HCT116 (cell line): Measurements from ENCODE around the gene IER3. TPM values are rescaled to one million over a fixed set of nuclear protein-coding genes. Genes with fewer than 3 reads are reported as not detected.

Experiments used
- ATAC-seq: fragments of 200-7000 bp; cut with Tn5 transposase; 2 replicates; pipeline ENCODE4 v1.9.1; 2020; ENCODE audit warnings: mild to moderate bottlenecking, moderate library complexity
- BruUV-seq: library from RNA; stranded (reverse); fragments of 400-500 nt; replicated peaks from 2 replicates; lab custom pipeline; 2021; lab: Mats Ljungman, UMichigan
- CTCF ChIA-PET: fragments of 300-600 bp; sonication (Branson Sonifier 250); formaldehyde crosslinking; loops from one replicate; lab custom pipeline; 2021; ENCODE audit warnings: antibody characterized with exemption; lab: Charles Lee
- POLR2A ChIA-PET: fragments of 300-600, 350-600 bp; sonication (Branson Sonifier 250); formaldehyde crosslinking; loops from one replicate; lab custom pipeline; 2021; ENCODE audit warnings: antibody characterized with exemption; lab: Charles Lee
- RAD21 ChIA-PET, 2 experiments: fragments of 300-600 bp; sonication (Branson Sonifier 250); formaldehyde crosslinking; loops; one replicate each; lab custom pipeline; 2023; ENCODE audit warnings: low total read pairs in 2 of 2; ENCODE audit not compliant: uncharacterized antibody in 2 of 2, unreplicated experiment in 2 of 2, low non-redundant PET in 1 of 2; lab: Charles Lee
- DNase-seq: peaks from one replicate; pipeline ENCODE4 v3.0.0-alpha.2; 2010; ENCODE audit warnings: low read depth, low spot score
- H2AFZ ChIP-seq: fragments of 200-600 bp; shearing (Covaris generic), sonication (generic); 2 replicates; pipeline ENCODE4 v1.6.1; 2017; ENCODE audit warnings: low read depth, mixed run types, mixed read lengths, antibody characterized with exemption, low read length; ENCODE audit not compliant: poor library complexity, severe bottlenecking
- H3K27ac ChIP-seq: 2 replicates; pipeline ENCODE4 v1.5.1; 2012; ENCODE audit warnings: low read depth, low read length
- H3K27me3 ChIP-seq: fragments of 200-600 bp; sonication (generic); 2 replicates; pipeline ENCODE4 v1.6.1; 2016; ENCODE audit warnings: mixed run types, low read length, mixed read lengths; ENCODE audit not compliant: insufficient read depth
- H3K36me3 ChIP-seq, 2 experiments: fragments of 200-500 bp in 1 of 2; fragments of 200-600 bp in 1 of 2; sonication (Bioruptor generic) in 1 of 2; sonication (generic) in 1 of 2; 2 replicates each; pipeline versions ENCODE4 v1.5.1 to v1.6.1; 2014 to 2016; ENCODE audit warnings: low read length in 2 of 2, inconsistent platforms in 1 of 2, mixed read lengths in 1 of 2, mixed run types in 1 of 2; ENCODE audit not compliant: insufficient read depth in 2 of 2, control insufficient read depth in 1 of 2
- H3K4me1 ChIP-seq, 2 experiments: fragments of 200-600 bp in 1 of 2; sonication (generic) in 1 of 2; 2 replicates each; pipeline versions ENCODE4 v1.5.1 to v1.6.1; 2012 to 2017; ENCODE audit warnings: low read length in 2 of 2, inconsistent platforms in 1 of 2, mild to moderate bottlenecking in 1 of 2, mixed read lengths in 1 of 2, mixed run types in 1 of 2, moderate library complexity in 1 of 2; ENCODE audit not compliant: insufficient read depth in 2 of 2, control insufficient read depth in 1 of 2
- H3K4me2 ChIP-seq: fragments of 200-600 bp; sonication (generic); 2 replicates; pipeline ENCODE4 v1.6.1; 2017; ENCODE audit warnings: mixed run types, low read length, mixed read lengths
- H3K4me3 ChIP-seq, 2 experiments: fragments of 200-600 bp in 1 of 2; sonication (generic) in 1 of 2; replicated peaks in 1 of 2; 2 replicates each; pipeline ENCODE4 v1.5.1; 2011 to 2016; ENCODE audit warnings: low read length in 2 of 2, control low read depth in 1 of 2, low read depth in 1 of 2, mild to moderate bottlenecking in 1 of 2, mixed read lengths in 1 of 2, mixed run types in 1 of 2
- H3K79me2 ChIP-seq: fragments of 200-600 bp; sonication (generic); 2 replicates; pipeline ENCODE4 v1.6.1; 2017; ENCODE audit warnings: mild to moderate bottlenecking, mixed run types, low read length, moderate library complexity, mixed read lengths; ENCODE audit not compliant: insufficient read depth
- H3K9ac ChIP-seq: fragments of 200-600 bp; sonication (generic); 2 replicates; pipeline ENCODE4 v1.6.1; 2016; ENCODE audit warnings: low read length, mixed read lengths
- H3K9me2 ChIP-seq: fragments of 200-600 bp; sonication (generic), shearing (Covaris generic); 2 replicates; pipeline ENCODE4 v1.6.1; 2017; ENCODE audit warnings: mixed run types, mild to moderate bottlenecking, moderate library complexity; ENCODE audit not compliant: insufficient read depth
- H3K9me3 ChIP-seq, 2 experiments: fragments of 200-500 bp in 1 of 2; fragments of 200-600 bp in 1 of 2; sonication (Bioruptor generic) in 1 of 2; sonication (generic) in 1 of 2; 2 replicates each; pipeline ENCODE4 v1.6.1; 2014 to 2017; ENCODE audit warnings: low read length in 2 of 2, mixed read lengths in 2 of 2, inconsistent platforms in 1 of 2, low read depth in 1 of 2, mild to moderate bottlenecking in 1 of 2, mixed run types in 1 of 2, moderate library complexity in 1 of 2; ENCODE audit not compliant: control insufficient read depth in 1 of 2, insufficient read depth in 1 of 2
- H4K20me1 ChIP-seq: fragments of 200-600 bp; sonication (generic), shearing (Covaris generic); 2 replicates; pipeline ENCODE4 v1.6.1; 2017; ENCODE audit warnings: mixed run types, mild to moderate bottlenecking, moderate library complexity; ENCODE audit not compliant: insufficient read depth
- ATF3 ChIP-seq: IDR thresholded peaks from 2 replicates; pipeline ENCODE4 v1.6.1; 2012
- EGR1 ChIP-seq: IDR thresholded peaks from 2 replicates; pipeline ENCODE4 v1.6.1; 2012; ENCODE audit warnings: low read depth
- EZH2 ChIP-seq: fragments of 200-600 bp; sonication (generic); IDR thresholded peaks from 2 replicates; pipeline ENCODE4 v1.6.1; 2017; ENCODE audit warnings: antibody characterized with exemption, mixed run types
- EZH2phosphoT487 ChIP-seq: fragments of 200-600 bp; IDR thresholded peaks from 2 replicates; pipeline ENCODE4 v1.6.1; 2018; ENCODE audit warnings: antibody characterized with exemption, borderline replicate concordance
- JUND ChIP-seq: IDR thresholded peaks from 2 replicates; pipeline ENCODE4 v1.6.1; 2012
- POLR2A ChIP-seq: IDR thresholded peaks from 2 replicates; pipeline ENCODE4 v1.7.0; 2011; ENCODE audit warnings: borderline replicate concordance; ENCODE audit not compliant: insufficient read depth, insufficient read length; ENCODE audit errors: extremely low read depth
- POLR2AphosphoS5 ChIP-seq: IDR thresholded peaks from 2 replicates; pipeline ENCODE4 v1.6.1; 2011; ENCODE audit warnings: mild to moderate bottlenecking, low read depth, low read length, moderate library complexity
- REST ChIP-seq: IDR thresholded peaks from 2 replicates; pipeline ENCODE4 v1.6.1; 2012; ENCODE audit warnings: low read depth
- SP1 ChIP-seq: IDR thresholded peaks from 2 replicates; pipeline ENCODE4 v1.6.1; 2012; ENCODE audit warnings: low read depth
- intact Hi-C: fragments of 100-400 bp; cut with micrococcal nuclease; formaldehyde crosslinking; loops from 2 replicates; pipeline ENCODE4 v1.10.0; 2022
- total RNA-seq: library from RNA; stranded (reverse); gene quantifications from one replicate; pipeline ENCODE4 v1.2.1, GENCODE V29; 2021; ENCODE audit not compliant: unreplicated experiment

The IER3 gene
- total RNA-seq, 1 experiment from 2014 or later, result 952 TPM

GRCh38 chr6:30748851-30749540 lies 4.6 kb upstream of the IER3 start:
- CTCF ChIA-PET, result no interaction called here
- 0 out of 4 replicates have a peak overlapping the region, but pooled peaks of 1 of the 2 experiments have one; percentile 10 for H3K4me3 ChIP-seq
- POLR2A ChIA-PET, result interaction anchor here (0.7 to 16.4 kb wide), 7 partner anchors 10 to 168 kb away, joined by 3 to 680 read pairs (median 7); no protein-coding TSS in a partner anchor
- no peak overlapping the region for H2AFZ ChIP-seq
- TF ChIP-seq SP1 (no peak), POLR2AphosphoS5 (peak; percentile 53)
- ATAC-seq (peak; percentile 0; the same call in 1 of the 2 replicates), DNase-seq (no peak)
- peak overlapping the region; percentile 96 for H3K27ac ChIP-seq
- H3K36me3 ChIP-seq, result 0 out of 4 replicates have a peak, but pooled peaks cover 0 to under 1% of the 10 kb centered on the region in 2 experiments
- intact Hi-C loops, result loop anchor here (10.0 kb wide), 1 partner anchor 336 kb away; no protein-coding TSS in a partner anchor
- no TSS peak for BruUV-seq
- peak overlapping the region; percentile 72 for H3K9ac ChIP-seq
- RAD21 ChIA-PET, result interaction anchor here (0.5 to 1.0 kb wide), 4 partner anchors 8 to 78 kb away, joined by 3 to 5 read pairs (median 3); no protein-coding TSS in a partner anchor
- H3K4me2 ChIP-seq, result peak overlapping the region; percentile 72
- H3K4me1 ChIP-seq, result peaks cover 76 to 94% of the 10 kb centered on the region in 2 experiments
- H3K9me2 ChIP-seq, result no peaks in the 10 kb centered on the region
- H3K27me3 ChIP-seq, result no peaks in the 10 kb centered on the region
- no peaks in the 10 kb centered on the region for H4K20me1 ChIP-seq
- H3K9me3 ChIP-seq, result no peaks in the 10 kb centered on the region
- H3K79me2 ChIP-seq, result peaks cover 3% of the 10 kb centered on the region

GRCh38 chr6:30747902-30748769 lies 3.8 kb upstream of the IER3 start:
- Histone ChIP-seq H3K79me2 (peaks cover 12% of the 10 kb centered on the region), H3K4me2 (peak overlapping the region; percentile 72), H3K27ac (peak overlapping the region; percentile 96), H3K4me3 (no peak overlapping the region), H3K36me3 (peaks cover 4 to 8% of the 10 kb centered on the region in 2 experiments; a peak in 1 of 4 replicates), H2AFZ (no peak overlapping the region)
- BruUV-seq, result no TSS peak
- RAD21 ChIA-PET, result interaction anchor here (0.6 to 1.3 kb wide), 3 partner anchors 9 to 22 kb away, joined by 3 to 5 read pairs (median 4); no protein-coding TSS in a partner anchor
- POLR2A ChIA-PET, result interaction anchor here (0.7 to 16.4 kb wide), 9 partner anchors 11 to 169 kb away, joined by 4 to 680 read pairs (median 9); no protein-coding TSS in a partner anchor
- CTCF ChIA-PET, result no interaction called here
- no peak for ATAC-seq
- intact Hi-C loops, result loop anchor here (10.0 kb wide), 1 partner anchor 337 kb away; no protein-coding TSS in a partner anchor
- TF ChIP-seq EZH2, result no peak
- TF ChIP-seq JUND, result no peak
- TF ChIP-seq POLR2AphosphoS5, result no peak
- no peak for TF ChIP-seq EZH2phosphoT487
- no peak for TF ChIP-seq SP1
- no peak for TF ChIP-seq ATF3
- no peak for TF ChIP-seq REST
- TF ChIP-seq POLR2A, result no peak
- TF ChIP-seq EGR1, result no peak
- TF ChIP-seq, all 23 proteins: peak for 0
- DNase-seq, result no peak
- Histone ChIP-seq H3K27me3 (no peaks in the 10 kb centered on the region), H4K20me1 (no peaks in the 10 kb centered on the region), H3K4me1 (peaks cover 69 to 92% of the 10 kb centered on the region in 2 experiments), H3K9me3 (no peaks in the 10 kb centered on the region), H3K9ac (peak overlapping the region; percentile 72), H3K9me2 (no peaks in the 10 kb centered on the region)
